ENCODE results near the gene ADSS1.

Gene ADSS1

DNA sequence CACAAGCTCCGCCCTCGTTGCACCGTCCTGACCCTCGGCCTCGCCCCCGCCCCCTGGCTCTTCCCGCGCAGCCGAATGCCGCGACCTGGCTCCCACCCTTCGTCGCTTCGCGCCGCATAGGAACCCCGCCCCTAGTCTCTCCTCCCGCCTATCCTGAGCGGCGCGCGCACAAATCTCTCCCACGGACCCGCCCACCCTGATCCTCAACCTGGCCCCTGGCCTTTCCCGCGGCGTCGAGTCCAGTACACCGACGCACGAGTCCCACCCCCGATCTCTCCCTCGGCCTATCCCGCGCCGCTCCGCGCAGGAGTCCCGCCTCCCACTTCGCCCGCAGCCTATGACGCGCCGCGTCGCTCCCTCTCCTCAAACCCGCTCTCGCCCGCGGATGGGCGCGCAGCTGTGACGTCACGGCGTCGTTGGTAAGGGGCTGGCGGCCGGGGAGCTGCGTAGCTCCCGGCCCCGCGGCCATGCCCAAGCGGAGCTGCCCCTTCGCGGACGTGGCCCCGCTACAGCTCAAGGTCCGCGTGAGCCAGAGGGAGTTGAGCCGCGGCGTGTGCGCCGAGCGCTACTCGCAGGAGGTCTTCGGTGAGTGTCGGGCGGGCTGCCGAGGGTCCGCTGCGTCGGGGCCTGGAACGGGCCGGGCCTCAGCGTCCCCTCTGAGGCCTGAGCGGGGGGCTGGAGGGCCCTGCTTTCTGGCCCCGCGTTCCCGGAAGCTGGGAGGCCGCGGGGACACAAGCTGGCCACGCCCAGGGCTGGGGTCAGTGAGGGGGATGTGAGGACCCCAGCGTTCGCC, 28.9 kb downstream of the ADSS1 start, which contains the start of gene SIVA1:
Gene SIVA1 (plus strand): TSS at position 413 of the 793 bp plus-strand sequence. CDS start 55 bp downstream, at position 468.
- no peaks in the 10 kb centered on the region for H3K27me3 ChIP-seq
- TF ChIP-seq, protein P1, sequence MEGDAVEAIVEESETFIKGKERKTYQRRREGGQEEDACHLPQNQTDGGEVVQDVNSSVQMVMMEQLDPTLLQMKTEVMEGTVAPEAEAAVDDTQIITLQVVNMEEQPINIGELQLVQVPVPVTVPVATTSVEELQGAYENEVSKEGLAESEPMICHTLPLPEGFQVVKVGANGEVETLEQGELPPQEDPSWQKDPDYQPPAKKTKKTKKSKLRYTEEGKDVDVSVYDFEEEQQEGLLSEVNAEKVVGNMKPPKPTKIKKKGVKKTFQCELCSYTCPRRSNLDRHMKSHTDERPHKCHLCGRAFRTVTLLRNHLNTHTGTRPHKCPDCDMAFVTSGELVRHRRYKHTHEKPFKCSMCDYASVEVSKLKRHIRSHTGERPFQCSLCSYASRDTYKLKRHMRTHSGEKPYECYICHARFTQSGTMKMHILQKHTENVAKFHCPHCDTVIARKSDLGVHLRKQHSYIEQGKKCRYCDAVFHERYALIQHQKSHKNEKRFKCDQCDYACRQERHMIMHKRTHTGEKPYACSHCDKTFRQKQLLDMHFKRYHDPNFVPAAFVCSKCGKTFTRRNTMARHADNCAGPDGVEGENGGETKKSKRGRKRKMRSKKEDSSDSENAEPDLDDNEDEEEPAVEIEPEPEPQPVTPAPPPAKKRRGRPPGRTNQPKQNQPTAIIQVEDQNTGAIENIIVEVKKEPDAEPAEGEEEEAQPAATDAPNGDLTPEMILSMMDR (IDR thresholded peaks at IDR 0.05), result peak; percentile 31
- H3K4me3 ChIP-seq (ENCODE audit: low read depth in 1 of 2, low read length in 1 of 2), result peak within 1 kb of the TSS; percentile 79 to 87
- H3K27ac ChIP-seq, result peak within 1 kb of the TSS; percentile 78
- peaks cover 28% of the 10 kb centered on the region for H3K36me3 ChIP-seq
- peaks cover 20% of the 10 kb centered on the region in 2 experiments for H3K4me1 ChIP-seq (ENCODE audit: control insufficient read depth in 1 of 2, insufficient read depth in 1 of 2, low read depth in 1 of 2, low read length in 1 of 2)
- no peaks in the 10 kb centered on the region for H3K9me3 ChIP-seq

GRCh38 chr14:104753528-104754212, 29.6 kb downstream of the ADSS1 start:
- H3K4me1 ChIP-seq (ENCODE audit: control insufficient read depth in 1 of 2, insufficient read depth in 1 of 2, low read depth in 1 of 2, low read length in 1 of 2), result peaks cover 20% of the 10 kb centered on the region in 2 experiments
- TF ChIP-seq, protein P1 (IDR thresholded peaks at IDR 0.05), result no peak
- peaks cover 33% of the 10 kb centered on the region for H3K36me3 ChIP-seq
- no peaks in the 10 kb centered on the region for H3K27me3 ChIP-seq
- peak overlapping the region; percentile 79 to 87 for H3K4me3 ChIP-seq (ENCODE audit: low read depth in 1 of 2, low read length in 1 of 2)
- H3K9me3 ChIP-seq, result no peaks in the 10 kb centered on the region
- H3K27ac ChIP-seq, result peak overlapping the region; percentile 78

- Histone ChIP-seq H3K27me3 (no peaks in the 10 kb centered on the region), H3K4me1 (ENCODE audit: control insufficient read depth in 1 of 2, insufficient read depth in 1 of 2, low read depth in 1 of 2, low read length in 1 of 2) (peaks cover 20% of the 10 kb centered on the region in 2 experiments), H3K36me3 (peaks cover 40% of the 10 kb centered on the region), H3K27ac (no peak overlapping the region), H3K4me3 (ENCODE audit: low read depth in 1 of 2, low read length in 1 of 2) (peak overlapping the region in 1 of 2 experiments; percentile 79), H3K9me3 (no peaks in the 10 kb centered on the region)
- TF ChIP-seq, protein P1 (IDR thresholded peaks at IDR 0.05), result no peak
Measured at GRCh38 chr14:104754213-104754851, 30.3 kb downstream of the ADSS1 start.

DNA sequence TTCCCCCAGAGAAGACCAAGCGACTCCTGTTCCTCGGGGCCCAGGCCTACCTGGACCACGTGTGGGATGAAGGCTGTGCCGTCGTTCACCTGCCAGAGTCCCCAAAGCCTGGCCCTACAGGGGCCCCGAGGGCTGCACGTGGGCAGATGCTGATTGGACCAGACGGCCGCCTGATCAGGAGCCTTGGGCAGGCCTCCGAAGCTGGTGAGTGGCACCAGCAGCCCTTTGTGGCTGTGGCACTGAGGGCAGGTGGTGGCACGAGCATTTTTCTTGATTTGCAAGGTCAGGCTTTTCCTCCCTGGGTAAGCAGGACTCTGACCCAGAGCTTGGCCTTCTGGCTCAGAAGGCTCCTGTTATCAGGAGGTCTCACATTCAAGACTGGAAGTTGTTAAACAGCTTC, 31.6 kb downstream of the ADSS1 start:
- H3K27ac ChIP-seq, result no peak overlapping the region
- no peaks in the 10 kb centered on the region for H3K9me3 ChIP-seq
- no peaks in the 10 kb centered on the region for H3K27me3 ChIP-seq
- H3K4me1 ChIP-seq (ENCODE audit: control insufficient read depth in 1 of 2, insufficient read depth in 1 of 2, low read depth in 1 of 2, low read length in 1 of 2), result peaks cover 20% of the 10 kb centered on the region in 2 experiments
- peaks cover 48% of the 10 kb centered on the region for H3K36me3 ChIP-seq
- TF ChIP-seq, protein P1 (IDR thresholded peaks at IDR 0.05), result no peak
- H3K4me3 ChIP-seq (ENCODE audit: low read depth in 1 of 2, low read length in 1 of 2), result no peak overlapping the region

GRCh38 chr14:104756477-104757237, 32.6 kb downstream of the ADSS1 start:
- H3K4me3 ChIP-seq (ENCODE audit: low read depth in 1 of 2, low read length in 1 of 2), result no peak overlapping the region

More at GRCh38 chr14:104756477-104757237, 32.6 kb downstream of the ADSS1 start:
- peaks cover 48% of the 10 kb centered on the region for H3K36me3 ChIP-seq
- H3K9me3 ChIP-seq, result no peaks in the 10 kb centered on the region
- TF ChIP-seq, protein P1 (IDR thresholded peaks at IDR 0.05), result no peak
- H3K4me1 ChIP-seq (ENCODE audit: control insufficient read depth in 1 of 2, insufficient read depth in 1 of 2, low read depth in 1 of 2, low read length in 1 of 2), result peaks cover 20% of the 10 kb centered on the region in 2 experiments
- H3K27ac ChIP-seq, result no peak overlapping the region
- H3K27me3 ChIP-seq, result no peaks in the 10 kb centered on the region
